GM06990 (cell line): Measurements from ENCODE around the gene INSYN1.

Experiments used
- DNase-seq: peaks from one replicate; pipeline ENCODE4 v3.0.0-alpha.2; 2011; ENCODE audit not compliant: insufficient read length; ENCODE audit errors: extremely low read depth
- H3K27me3 ChIP-seq: replicated peaks from 2 replicates; pipeline ENCODE4 v1.6.0; 2011; ENCODE audit warnings: low read length; ENCODE audit not compliant: control insufficient read depth, insufficient read depth
- H3K36me3 ChIP-seq: 2 replicates; pipeline ENCODE4 v1.5.1; 2011; ENCODE audit warnings: low read length; ENCODE audit not compliant: control insufficient read depth, insufficient read depth
- H3K4me3 ChIP-seq: replicated peaks from 2 replicates; pipeline ENCODE4 v1.5.1; 2011; ENCODE audit warnings: low read depth, mild to moderate bottlenecking, control low read depth, low read length
- CTCF ChIP-seq: IDR thresholded peaks from 2 replicates; pipeline ENCODE4 v1.5.1; 2011; ENCODE audit warnings: low read length, control low read depth, mild to moderate bottlenecking, inconsistent platforms; ENCODE audit not compliant: insufficient read depth, poor library complexity, severe bottlenecking

Gene INSYN1

GRCh38 chr15:73766598-73766997 lies 13.4 kb upstream of the INSYN1 start:
- H3K36me3 ChIP-seq = no peaks in the 10 kb centered on the region
- no peak overlapping the region for H3K4me3 ChIP-seq
- no peak for TF ChIP-seq CTCF
- no peak for DNase-seq
- peaks cover 6% of the 10 kb centered on the region for H3K27me3 ChIP-seq

GRCh38 chr15:73765778-73766177 lies 12.6 kb upstream of the INSYN1 start:
- Histone ChIP-seq H3K36me3 (no peaks in the 10 kb centered on the region), H3K27me3 (peaks cover 9% of the 10 kb centered on the region), H3K4me3 (no peak overlapping the region)
- no peak for TF ChIP-seq CTCF
- no peak for DNase-seq

- no peak for TF ChIP-seq CTCF
- no peaks in the 10 kb centered on the region for H3K36me3 ChIP-seq
- H3K4me3 ChIP-seq = no peak overlapping the region
- DNase-seq = no peak
- peaks cover 9% of the 10 kb centered on the region for H3K27me3 ChIP-seq
These were observed 10.8 kb upstream of the INSYN1 start for GRCh38 chr15:73763931-73764330.

GRCh38 chr15:73760330-73761329 lies 7.5 kb upstream of the INSYN1 start:
- Histone ChIP-seq H3K4me3 (no peak overlapping the region), H3K36me3 (no peaks in the 10 kb centered on the region), H3K27me3 (peaks cover 11% of the 10 kb centered on the region)
- no peak for DNase-seq
- TF ChIP-seq CTCF = no peak

- no peak for TF ChIP-seq CTCF
- Histone ChIP-seq H3K4me3 (no peak overlapping the region), H3K27me3 (peaks cover 9% of the 10 kb centered on the region), H3K36me3 (no peaks in the 10 kb centered on the region)
- DNase-seq = no peak
These were observed 5.3 kb upstream of the INSYN1 start for GRCh38 chr15:73758461-73758860.
